Measurements from ENCODE around the gene LRFN2.
A peak's percentile ranks its signal among the peaks of the same experiment; 100 is the strongest.

The LRFN2 gene

GRCh38 chr6:40511884-40512283, 75.3 kb downstream of the LRFN2 start:
- no peak for DNase-seq

GRCh38 chr6:40510442-40510841, 76.7 kb downstream of the LRFN2 start:
- no peak for DNase-seq

- DNase-seq, result no peak
Observed at GRCh38 chr6:40509716-40510260, 77.4 kb downstream of the LRFN2 start.

DNA sequence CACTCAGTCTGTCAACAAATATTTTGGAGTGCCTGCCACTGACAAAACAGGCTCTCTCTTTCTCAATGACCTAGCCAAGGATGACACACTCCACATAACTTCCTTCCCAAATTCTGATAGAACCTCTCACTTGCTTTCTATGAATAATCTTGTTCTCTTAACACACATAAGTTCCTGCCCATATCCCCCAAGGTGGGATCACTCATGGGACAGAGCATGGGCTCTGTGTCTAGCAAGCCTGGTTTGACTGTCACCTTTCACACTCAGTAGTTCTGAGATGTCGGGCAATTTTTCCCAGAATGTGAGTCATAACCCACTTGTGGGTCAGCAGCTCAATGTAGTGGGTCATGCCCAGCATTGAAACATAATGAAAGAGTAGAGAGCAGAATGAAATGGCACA, 78.1 kb downstream of the LRFN2 start:
- DNase-seq, result no peak

DNA sequence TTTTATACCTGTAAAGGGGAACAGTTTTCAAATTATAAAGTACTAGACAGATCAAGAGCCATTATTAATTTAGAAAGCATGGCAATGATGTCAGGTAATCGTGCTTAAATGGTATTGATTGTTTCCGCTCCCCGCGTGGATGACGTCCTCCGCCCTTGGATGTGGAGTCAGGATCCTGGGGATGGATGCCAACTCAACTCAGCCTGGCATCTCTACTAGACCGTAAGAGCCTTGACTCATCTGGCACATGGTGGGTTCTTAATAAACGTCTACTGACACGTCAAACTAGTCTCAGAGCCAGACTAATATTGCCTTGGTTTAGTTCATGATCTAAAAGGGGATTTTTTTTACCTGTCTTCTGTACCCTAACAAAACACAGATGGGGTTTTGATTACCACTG, 80.2 kb downstream of the LRFN2 start:
- no peak for DNase-seq

DNA sequence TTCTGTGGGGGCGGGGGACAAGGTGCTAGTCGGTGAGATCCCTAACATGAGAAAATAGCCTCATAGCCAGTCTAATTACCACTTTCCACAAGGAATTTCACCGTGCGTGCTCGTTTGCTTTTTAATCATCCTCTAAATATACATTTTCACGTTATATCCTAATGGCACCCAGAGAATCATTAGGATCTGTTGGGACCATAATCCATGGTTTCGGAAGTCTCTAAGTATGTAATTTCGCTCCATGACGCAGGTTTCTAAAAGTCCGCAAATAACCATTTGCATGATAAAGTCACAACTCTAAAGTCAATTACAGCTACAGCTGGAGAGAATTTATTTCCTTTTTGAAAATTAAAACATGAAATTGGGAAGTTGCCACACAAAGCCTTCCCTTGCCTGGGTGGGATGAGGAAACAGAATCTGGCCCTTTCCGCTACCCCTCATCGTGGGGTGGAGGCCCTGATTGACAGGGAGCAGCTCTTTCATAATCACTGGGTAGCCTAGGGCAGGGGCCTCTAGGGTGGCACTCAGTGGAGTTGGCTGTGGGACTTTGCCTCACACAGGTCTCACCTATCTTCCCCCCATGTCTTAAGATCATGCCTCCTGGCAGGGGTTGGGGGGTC, 81.9 kb downstream of the LRFN2 start:
- no peak for DNase-seq

- DNase-seq, result peak; percentile 2
Observed at GRCh38 chr6:40504274-40504673, 82.9 kb downstream of the LRFN2 start.

GRCh38 chr6:40500227-40500626, 86.9 kb downstream of the LRFN2 start:
- DNase-seq, result no peak

GRCh38 chr6:40499215-40499614, 87.9 kb downstream of the LRFN2 start:
- no peak for DNase-seq

- DNase-seq, result no peak
Observed at GRCh38 chr6:40498148-40498547, 89.0 kb downstream of the LRFN2 start.

GRCh38 chr6:40492187-40492586, 95.0 kb downstream of the LRFN2 start:
- no peak for DNase-seq

GRCh38 chr6:40490508-40490907, 96.7 kb downstream of the LRFN2 start:
- no peak for DNase-seq

DNA sequence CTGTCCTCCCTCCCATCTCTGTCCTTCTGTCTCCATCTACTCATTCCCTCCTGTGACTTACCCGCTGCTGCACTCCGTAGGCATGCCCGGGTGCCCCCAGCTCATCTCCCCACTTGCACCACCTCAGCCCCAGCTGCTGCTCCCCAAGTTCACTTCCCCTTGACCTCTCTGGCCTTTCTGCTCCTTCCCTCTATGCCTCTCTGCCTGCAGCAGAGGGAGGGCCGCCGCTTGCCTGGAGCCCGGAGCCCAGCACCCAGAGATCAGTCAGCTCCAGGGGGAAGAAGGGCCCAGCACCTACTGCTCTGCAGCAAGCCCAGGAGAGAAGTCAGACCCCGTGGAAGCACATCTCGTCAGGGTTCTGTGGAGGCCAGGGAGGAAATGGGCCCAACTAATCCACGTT, 97.4 kb downstream of the LRFN2 start:
- no peak for DNase-seq

DNA sequence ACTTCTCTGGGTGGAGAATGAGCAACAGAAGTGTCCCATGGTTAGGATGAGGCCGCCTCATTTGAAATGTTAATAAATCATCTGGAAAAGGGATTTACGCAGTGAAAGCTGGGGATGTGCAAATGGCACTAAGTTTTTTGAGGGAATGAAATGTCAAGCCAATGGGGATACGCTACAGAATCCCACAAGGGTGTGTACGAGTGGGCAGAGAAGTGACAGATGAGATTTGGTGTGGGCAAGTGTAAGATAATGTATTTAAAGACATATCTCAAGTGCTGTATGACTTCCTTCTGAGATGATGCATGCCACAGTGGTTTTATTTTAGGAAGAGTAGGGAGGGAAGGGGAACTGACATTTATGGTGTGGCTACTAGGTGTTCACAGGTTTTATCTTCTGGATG, 100.6 kb downstream of the LRFN2 start:
- no peak for DNase-seq

DNA sequence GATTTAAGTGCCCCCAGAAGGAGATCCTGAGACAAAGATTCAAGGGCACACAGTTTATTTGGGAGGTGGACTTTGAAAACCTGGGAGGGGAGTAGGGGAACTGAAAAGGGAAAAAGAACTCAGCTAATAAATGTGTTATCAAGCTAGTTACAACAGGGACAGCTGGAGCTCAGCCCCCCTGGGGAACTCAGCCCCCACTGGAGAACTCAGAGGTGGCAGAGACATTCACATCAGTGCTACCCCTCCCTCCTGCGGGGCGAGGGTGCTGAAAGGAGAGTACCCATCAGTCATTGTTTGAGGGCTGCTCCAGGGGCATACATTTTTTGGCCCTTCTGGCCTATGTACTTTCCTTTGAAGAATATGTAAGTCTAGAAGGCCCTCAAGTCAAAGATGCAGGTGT, 101.4 kb downstream of the LRFN2 start:
- no peak for DNase-seq

- DNase-seq, result no peak
Observed at GRCh38 chr6:40485300-40485699, 101.9 kb downstream of the LRFN2 start.

- no peak for DNase-seq
Observed at GRCh38 chr6:40484066-40484465, 103.1 kb downstream of the LRFN2 start.

GRCh38 chr6:40482532-40482931, 104.6 kb downstream of the LRFN2 start:
- DNase-seq, result no peak

GRCh38 chr6:40480678-40481077, 106.5 kb downstream of the LRFN2 start:
- DNase-seq, result no peak

DNA sequence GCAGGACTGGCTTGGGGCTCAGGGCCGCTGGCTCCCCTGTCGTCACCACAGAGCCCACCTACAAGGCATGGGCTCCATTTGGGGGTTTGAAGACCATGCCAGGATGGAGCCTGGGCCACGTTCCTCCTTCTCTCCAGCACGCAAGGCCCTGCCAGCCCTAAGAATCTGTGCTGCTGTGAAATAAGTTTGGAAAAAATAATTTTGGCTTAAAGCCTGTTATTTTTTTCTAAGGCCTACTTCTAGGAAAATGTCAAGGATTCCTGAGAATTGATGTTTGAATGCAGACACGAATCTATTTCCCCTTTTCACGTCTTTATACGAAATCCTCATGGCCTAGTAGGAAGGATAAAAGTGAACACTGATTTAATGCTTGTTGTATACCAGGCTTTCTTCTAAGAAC, 107.5 kb downstream of the LRFN2 start:
- DNase-seq, result no peak

- DNase-seq, result no peak
Observed at GRCh38 chr6:40477246-40478126, 109.7 kb downstream of the LRFN2 start.

DNA sequence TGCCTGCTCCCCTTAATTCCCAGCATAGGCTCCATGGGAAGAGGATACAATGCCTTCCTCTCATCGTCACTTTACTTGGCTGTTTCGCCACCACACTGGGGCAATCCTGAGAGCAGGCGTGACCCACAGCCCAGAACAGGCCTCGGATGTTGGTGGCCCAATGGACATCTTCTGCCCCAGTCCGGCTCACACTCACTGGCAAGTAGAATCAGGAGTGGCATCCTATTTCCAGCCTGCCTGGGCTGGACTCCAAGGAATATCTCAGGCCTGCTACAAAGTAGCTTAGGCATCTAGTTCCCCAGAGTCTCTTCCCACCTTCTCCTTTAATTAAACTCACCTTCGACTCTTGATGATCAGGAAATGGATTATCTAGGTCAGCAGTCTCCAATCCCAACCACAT, 110.5 kb downstream of the LRFN2 start:
- no peak for DNase-seq

DNA sequence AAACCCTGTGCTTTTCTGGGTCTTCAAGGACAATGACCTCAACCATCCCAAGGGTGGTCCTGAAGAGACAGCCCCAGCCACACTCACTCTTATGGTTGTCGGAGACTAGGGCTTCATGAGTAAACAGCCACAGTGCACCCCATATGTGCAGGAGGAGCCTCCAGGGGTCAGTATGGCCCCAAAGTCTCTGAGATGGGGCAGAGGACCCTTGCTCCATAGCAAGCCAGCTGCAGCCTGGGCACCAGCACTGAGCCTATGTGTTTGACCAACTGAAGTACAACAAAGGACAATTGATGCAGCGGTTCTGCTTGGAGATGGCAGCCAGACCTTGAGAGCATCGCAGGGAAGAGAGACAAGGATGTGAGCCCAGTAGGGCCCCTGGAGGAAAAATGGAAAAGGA, 112.2 kb downstream of the LRFN2 start:
- no peak for DNase-seq

DNA sequence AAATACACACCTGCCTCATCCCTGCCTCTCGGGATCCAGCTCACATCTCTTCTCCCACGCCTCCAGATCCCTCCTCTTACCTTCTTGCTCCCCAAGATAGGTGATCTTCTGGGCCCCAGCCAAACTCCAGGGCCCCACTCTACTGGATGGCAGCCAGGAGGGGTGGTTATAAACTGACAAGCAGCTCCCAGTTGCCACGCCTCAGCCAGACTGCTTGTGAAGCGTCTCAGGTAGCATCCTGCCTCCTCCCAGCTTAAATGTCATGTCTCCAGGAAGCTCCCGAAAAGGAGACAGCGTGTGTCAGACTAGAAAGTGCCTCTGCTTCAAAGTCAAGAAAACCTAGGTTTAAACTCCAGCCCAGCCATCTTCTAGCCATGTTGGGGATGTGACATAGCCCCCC, 114.1 kb downstream of the LRFN2 start:
- no peak for DNase-seq
